Measurements from ENCODE around the gene DDX47. TPM values are rescaled to one million over a fixed set of nuclear protein-coding genes. Genes with fewer than 3 reads are reported as not detected.

Gene DDX47
- 54.3 TPM for polyA plus RNA-seq
- long read RNA-seq, donor 1, transcript DDX47-202 (12 exons, 1,817 nt): major isoform, 5 of 5 reads
- long read RNA-seq, donor 1, partial matches to known transcripts: 0 of 5 reads
- long read RNA-seq, donor 1, other reads (novel, unspliced or antisense): 0 of 5 reads
- long read RNA-seq, donor 2, transcript DDX47-202 (12 exons, 1,817 nt): major isoform, 19 of 20 reads
- long read RNA-seq, donor 2, partial matches to known transcripts: 0 of 20 reads
- long read RNA-seq, donor 2, other reads (novel, unspliced or antisense): 0 of 20 reads
- long read RNA-seq, donor 3: 0 reads
- long read RNA-seq, donor 4, partial matches to known transcripts: 0 of 2 reads
- long read RNA-seq, donor 4, other reads (novel, unspliced or antisense): 0 of 2 reads
- long read RNA-seq, donor 5, transcript DDX47-202 (12 exons, 1,817 nt): major isoform, 10 of 10 reads
- long read RNA-seq, donor 5, partial matches to known transcripts: 0 of 10 reads
- long read RNA-seq, donor 5, other reads (novel, unspliced or antisense): 0 of 10 reads
- long read RNA-seq, donor 6, transcript DDX47-202 (12 exons, 1,817 nt): major isoform, 10 of 12 reads
- long read RNA-seq, donor 6, partial matches to known transcripts: 0 of 12 reads
- long read RNA-seq, donor 6, other reads (novel, unspliced or antisense): 0 of 12 reads
- long read RNA-seq, donor 7, transcript DDX47-202 (12 exons, 1,817 nt): major isoform, 8 of 8 reads
- long read RNA-seq, donor 7, partial matches to known transcripts: 0 of 8 reads
- long read RNA-seq, donor 7, other reads (novel, unspliced or antisense): 0 of 8 reads
- long read RNA-seq, donor 8, transcript DDX47-202 (12 exons, 1,817 nt): major isoform, 15 of 18 reads
- long read RNA-seq, donor 8, partial matches to known transcripts: 0 of 18 reads
- long read RNA-seq, donor 8, other reads (novel, unspliced or antisense): 0 of 18 reads
- long read RNA-seq, donor 9, transcript DDX47-202 (12 exons, 1,817 nt): major isoform, 15 of 18 reads
- long read RNA-seq, donor 9, partial matches to known transcripts: 0 of 18 reads
- long read RNA-seq, donor 9, other reads (novel, unspliced or antisense): 0 of 18 reads
- long read RNA-seq, donor 10, transcript DDX47-202 (12 exons, 1,817 nt): major isoform, 27 of 29 reads
- long read RNA-seq, donor 10, partial matches to known transcripts: 0 of 29 reads
- long read RNA-seq, donor 10, other reads (novel, unspliced or antisense): 0 of 29 reads
- long read RNA-seq, donor 11, transcript DDX47-202 (12 exons, 1,817 nt): major isoform, 16 of 17 reads
- long read RNA-seq, donor 11, partial matches to known transcripts: 0 of 17 reads
- long read RNA-seq, donor 11, other reads (novel, unspliced or antisense): 0 of 17 reads

- DNase-seq: peak; percentile 93 to 94
- Histone ChIP-seq H3K27me3 (ENCODE audit: control insufficient read depth, insufficient read depth, low read length) (no peaks in the 10 kb centered on the region), H3K9me3 (ENCODE audit: control insufficient read depth, low read depth, low read length) (no peaks in the 10 kb centered on the region), H3K4me1 (ENCODE audit: control insufficient read depth, insufficient read depth, low read length) (peaks cover 23% of the 10 kb centered on the region), H3K4me3 (ENCODE audit: low read length) (peak within 1 kb of the TSS; percentile 95), H3K27ac (ENCODE audit: low read length) (peak within 1 kb of the TSS; percentile 58), H3K36me3 (ENCODE audit: control insufficient read depth, insufficient read depth, low read length) (peaks cover 20% of the 10 kb centered on the region)
- no CpG with 5 or more reads among the region's 35 CpGs for WGBS (ENCODE audit: insufficient coverage, low lambda C conversion rate)
Observed at GRCh38 chr12:12813120-12814101, at the start of gene DDX47. DDX47 (plus strand) TSS chr12:12813346; CDS start chr12:12813368, 22 bp downstream.

- Histone ChIP-seq H3K9me3 (ENCODE audit: control insufficient read depth, low read depth, low read length) (peaks cover 17% of the 10 kb centered on the region), H3K27me3 (ENCODE audit: control insufficient read depth, insufficient read depth, low read length) (no peaks in the 10 kb centered on the region), H3K4me3 (ENCODE audit: low read length) (no peak overlapping the region), H3K4me1 (ENCODE audit: control insufficient read depth, insufficient read depth, low read length) (no peaks in the 10 kb centered on the region), H3K27ac (ENCODE audit: low read length) (no peak overlapping the region), H3K36me3 (ENCODE audit: control insufficient read depth, insufficient read depth, low read length) (no peaks in the 10 kb centered on the region)
- no peak for DNase-seq
Observed at GRCh38 chr12:12764824-12765223, 48.3 kb upstream of the DDX47 start.

- no peak overlapping the region for H3K4me3 ChIP-seq (ENCODE audit: low read length)
- WGBS (ENCODE audit: insufficient coverage, low lambda C conversion rate): 100% methylated on average over 2 of the region's 6 CpGs
- no peaks in the 10 kb centered on the region for H3K27me3 ChIP-seq (ENCODE audit: control insufficient read depth, insufficient read depth, low read length)
- H3K36me3 ChIP-seq (ENCODE audit: control insufficient read depth, insufficient read depth, low read length): no peaks in the 10 kb centered on the region
- DNase-seq: no peak
- peaks cover 28% of the 10 kb centered on the region for H3K9me3 ChIP-seq (ENCODE audit: control insufficient read depth, low read depth, low read length)
- peaks cover 8% of the 10 kb centered on the region for H3K4me1 ChIP-seq (ENCODE audit: control insufficient read depth, insufficient read depth, low read length)
- H3K27ac ChIP-seq (ENCODE audit: low read length): no peak overlapping the region
Observed at GRCh38 chr12:12770262-12770661, 42.9 kb upstream of the DDX47 start.

- no peak for DNase-seq
- Histone ChIP-seq H3K4me3 (ENCODE audit: low read length) (no peak overlapping the region), H3K27ac (ENCODE audit: low read length) (peak overlapping the region; percentile 40), H3K27me3 (ENCODE audit: control insufficient read depth, insufficient read depth, low read length) (no peaks in the 10 kb centered on the region), H3K36me3 (ENCODE audit: control insufficient read depth, insufficient read depth, low read length) (no peaks in the 10 kb centered on the region), H3K4me1 (ENCODE audit: control insufficient read depth, insufficient read depth, low read length) (peaks cover 26% of the 10 kb centered on the region), H3K9me3 (ENCODE audit: control insufficient read depth, low read depth, low read length) (peaks cover 21% of the 10 kb centered on the region)
- WGBS (ENCODE audit: insufficient coverage, low lambda C conversion rate): no CpG with 5 or more reads among the region's 3 CpGs
Observed at GRCh38 chr12:12774791-12775190, 38.4 kb upstream of the DDX47 start.

GRCh38 chr12:12776261-12776660 is 36.9 kb upstream of the DDX47 start:
- Histone ChIP-seq H3K27ac (ENCODE audit: low read length) (peak overlapping the region; percentile 37), H3K9me3 (ENCODE audit: control insufficient read depth, low read depth, low read length) (peaks cover 13% of the 10 kb centered on the region), H3K4me1 (ENCODE audit: control insufficient read depth, insufficient read depth, low read length) (peaks cover 32% of the 10 kb centered on the region), H3K4me3 (ENCODE audit: low read length) (no peak overlapping the region), H3K36me3 (ENCODE audit: control insufficient read depth, insufficient read depth, low read length) (no peaks in the 10 kb centered on the region), H3K27me3 (ENCODE audit: control insufficient read depth, insufficient read depth, low read length) (no peaks in the 10 kb centered on the region)
- peak; percentile 81 to 95 for DNase-seq
- no CpG with 5 or more reads among the region's 5 CpGs for WGBS (ENCODE audit: insufficient coverage, low lambda C conversion rate)

- Histone ChIP-seq H3K9me3 (ENCODE audit: control insufficient read depth, low read depth, low read length) (peaks cover 12% of the 10 kb centered on the region), H3K36me3 (ENCODE audit: control insufficient read depth, insufficient read depth, low read length) (no peaks in the 10 kb centered on the region), H3K27ac (ENCODE audit: low read length) (peak overlapping the region; percentile 37), H3K4me3 (ENCODE audit: low read length) (no peak overlapping the region), H3K4me1 (ENCODE audit: control insufficient read depth, insufficient read depth, low read length) (peaks cover 32% of the 10 kb centered on the region), H3K27me3 (ENCODE audit: control insufficient read depth, insufficient read depth, low read length) (no peaks in the 10 kb centered on the region)
- 40% methylated on average over 1 of the region's 3 CpGs for WGBS (ENCODE audit: insufficient coverage, low lambda C conversion rate)
- no peak for DNase-seq
Observed at GRCh38 chr12:12777092-12777491, 36.1 kb upstream of the DDX47 start.

GRCh38 chr12:12779007-12779406 is 34.1 kb upstream of the DDX47 start:
- Histone ChIP-seq H3K4me3 (ENCODE audit: low read length) (no peak overlapping the region), H3K36me3 (ENCODE audit: control insufficient read depth, insufficient read depth, low read length) (no peaks in the 10 kb centered on the region), H3K9me3 (ENCODE audit: control insufficient read depth, low read depth, low read length) (no peaks in the 10 kb centered on the region), H3K27ac (ENCODE audit: low read length) (peak overlapping the region; percentile 0), H3K27me3 (ENCODE audit: control insufficient read depth, insufficient read depth, low read length) (no peaks in the 10 kb centered on the region), H3K4me1 (ENCODE audit: control insufficient read depth, insufficient read depth, low read length) (peaks cover 32% of the 10 kb centered on the region)
- no CpG with 5 or more reads among the region's 2 CpGs for WGBS (ENCODE audit: insufficient coverage, low lambda C conversion rate)
- no peak for DNase-seq

GRCh38 chr12:12779529-12779928 is 33.6 kb upstream of the DDX47 start:
- Histone ChIP-seq H3K36me3 (ENCODE audit: control insufficient read depth, insufficient read depth, low read length) (no peaks in the 10 kb centered on the region), H3K27ac (ENCODE audit: low read length) (no peak overlapping the region), H3K27me3 (ENCODE audit: control insufficient read depth, insufficient read depth, low read length) (no peaks in the 10 kb centered on the region), H3K4me3 (ENCODE audit: low read length) (no peak overlapping the region), H3K9me3 (ENCODE audit: control insufficient read depth, low read depth, low read length) (no peaks in the 10 kb centered on the region), H3K4me1 (ENCODE audit: control insufficient read depth, insufficient read depth, low read length) (peaks cover 31% of the 10 kb centered on the region)
- DNase-seq: peak; percentile 58 to 88
- 10% methylated on average over 2 of the region's 3 CpGs for WGBS (ENCODE audit: insufficient coverage, low lambda C conversion rate)

GRCh38 chr12:12784116-12784515 is 29.0 kb upstream of the DDX47 start:
- H3K4me1 ChIP-seq (ENCODE audit: control insufficient read depth, insufficient read depth, low read length): peaks cover 29% of the 10 kb centered on the region
- H3K27me3 ChIP-seq (ENCODE audit: control insufficient read depth, insufficient read depth, low read length): no peaks in the 10 kb centered on the region
- no peak for DNase-seq
- WGBS (ENCODE audit: insufficient coverage, low lambda C conversion rate): no CpG with 5 or more reads among the region's 2 CpGs
- H3K4me3 ChIP-seq (ENCODE audit: low read length): no peak overlapping the region
- H3K27ac ChIP-seq (ENCODE audit: low read length): no peak overlapping the region
- H3K9me3 ChIP-seq (ENCODE audit: control insufficient read depth, low read depth, low read length): no peaks in the 10 kb centered on the region
- H3K36me3 ChIP-seq (ENCODE audit: control insufficient read depth, insufficient read depth, low read length): no peaks in the 10 kb centered on the region

Data from large intestine (tissue), 12 donors.